ENCODE data around the gene TMEM260. TPM values are rescaled to one million over a fixed set of nuclear protein-coding genes. Genes with fewer than 3 reads are reported as not detected.

TMEM260 gene
- total and polyA plus RNA-seq, 4 donors = 8.7 to 38.9 (median 14.8) TPM

DNA sequence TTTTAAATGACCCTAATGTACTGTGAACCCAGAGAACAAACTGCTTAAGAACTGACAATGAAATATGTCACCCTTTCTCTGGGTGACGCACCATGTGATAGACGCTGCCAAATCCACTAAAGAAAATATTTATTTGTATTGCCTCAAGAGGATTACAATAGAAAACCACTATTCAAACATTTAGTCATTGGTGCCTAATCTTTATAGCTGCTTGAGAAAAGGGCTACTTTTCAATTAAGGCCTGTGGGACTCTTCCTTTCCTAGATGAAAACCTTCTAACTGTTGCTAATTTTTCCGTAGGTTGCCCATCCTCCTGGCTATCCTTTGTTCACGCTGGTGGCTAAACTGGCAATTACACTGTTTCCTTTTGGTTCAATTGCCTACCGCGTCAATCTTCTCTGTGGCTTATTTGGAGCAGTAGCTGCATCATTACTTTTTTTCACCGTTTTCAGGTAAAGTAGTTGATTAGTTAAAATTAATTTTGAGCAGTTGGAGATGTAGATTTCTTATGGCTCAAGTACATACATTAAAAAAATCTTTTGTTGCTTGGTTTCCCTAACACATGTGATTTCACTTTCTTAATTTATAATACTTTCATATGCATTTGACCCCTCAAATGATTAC is 6.0 kb downstream of the TMEM260 start:
- H3K4me1 ChIP-seq (ENCODE audit: control insufficient read depth in 5 of 5, insufficient read depth in 5 of 5, low read length in 5 of 5) = peaks cover 0 to 20% (median 6%) of the 10 kb centered on the region in 5 donors
- H3K9me3 ChIP-seq (ENCODE audit: control insufficient read depth in 4 of 4, insufficient read depth in 3 of 4, low read length in 3 of 4) = no peaks in the 10 kb centered on the region
- no peaks in the 10 kb centered on the region for H3K27me3 ChIP-seq (ENCODE audit: control insufficient read depth in 3 of 3, insufficient read depth in 3 of 3, low read length in 2 of 3)
- TF ChIP-seq, protein P1, sequence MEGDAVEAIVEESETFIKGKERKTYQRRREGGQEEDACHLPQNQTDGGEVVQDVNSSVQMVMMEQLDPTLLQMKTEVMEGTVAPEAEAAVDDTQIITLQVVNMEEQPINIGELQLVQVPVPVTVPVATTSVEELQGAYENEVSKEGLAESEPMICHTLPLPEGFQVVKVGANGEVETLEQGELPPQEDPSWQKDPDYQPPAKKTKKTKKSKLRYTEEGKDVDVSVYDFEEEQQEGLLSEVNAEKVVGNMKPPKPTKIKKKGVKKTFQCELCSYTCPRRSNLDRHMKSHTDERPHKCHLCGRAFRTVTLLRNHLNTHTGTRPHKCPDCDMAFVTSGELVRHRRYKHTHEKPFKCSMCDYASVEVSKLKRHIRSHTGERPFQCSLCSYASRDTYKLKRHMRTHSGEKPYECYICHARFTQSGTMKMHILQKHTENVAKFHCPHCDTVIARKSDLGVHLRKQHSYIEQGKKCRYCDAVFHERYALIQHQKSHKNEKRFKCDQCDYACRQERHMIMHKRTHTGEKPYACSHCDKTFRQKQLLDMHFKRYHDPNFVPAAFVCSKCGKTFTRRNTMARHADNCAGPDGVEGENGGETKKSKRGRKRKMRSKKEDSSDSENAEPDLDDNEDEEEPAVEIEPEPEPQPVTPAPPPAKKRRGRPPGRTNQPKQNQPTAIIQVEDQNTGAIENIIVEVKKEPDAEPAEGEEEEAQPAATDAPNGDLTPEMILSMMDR (IDR thresholded peaks at IDR 0.05; ENCODE audit: control extremely low read depth, extremely low read depth) = no peak
- H3K4me3 ChIP-seq = no peak overlapping the region
- peaks cover 0 to 8% (median under 1%) of the 10 kb centered on the region in 4 donors for H3K36me3 ChIP-seq (ENCODE audit: control insufficient read depth in 4 of 4, insufficient read depth in 4 of 4, low read length in 4 of 4)
- DNase-seq (no peak), ATAC-seq (ENCODE audit: insufficient read depth, low FRiP score) (no peak)
- no peak overlapping the region for H3K9ac ChIP-seq (ENCODE audit: insufficient read depth in 1 of 2, low read length in 2 of 2)
- H3K27ac ChIP-seq (ENCODE audit: low read depth in 1 of 2, low read length in 1 of 2) = no peak overlapping the region
- WGBS, 2 donors = 75 to 86% methylated on average over 7 of the region's 7 CpGs

DNA sequence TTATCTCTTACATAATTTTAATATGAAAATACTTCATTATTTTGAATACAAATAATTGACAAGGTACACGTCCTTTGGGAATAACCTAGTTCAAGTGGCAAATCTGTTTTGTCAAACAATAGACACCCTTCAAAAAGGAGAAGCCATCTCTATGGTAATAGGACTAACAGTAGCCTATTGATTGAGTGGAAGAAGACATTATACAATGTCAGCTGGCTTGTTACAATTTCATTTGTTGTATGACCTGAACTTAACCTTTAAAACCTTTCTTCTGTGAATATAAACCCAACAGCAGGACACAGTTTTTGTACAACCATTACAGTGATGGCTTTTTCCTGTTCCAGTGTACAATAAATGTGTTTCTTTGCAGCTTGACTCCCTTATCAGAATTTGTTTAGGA is 8.1 kb downstream of the TMEM260 start:
- H3K4me3 ChIP-seq = no peak overlapping the region
- TF ChIP-seq, protein P1 (IDR thresholded peaks at IDR 0.05; ENCODE audit: control extremely low read depth, extremely low read depth) = no peak
- no peak overlapping the region for H3K27ac ChIP-seq (ENCODE audit: low read depth in 1 of 2, low read length in 1 of 2)
- H3K9ac ChIP-seq (ENCODE audit: insufficient read depth in 1 of 2, low read length in 2 of 2) = no peak overlapping the region
- H3K36me3 ChIP-seq (ENCODE audit: control insufficient read depth in 4 of 4, insufficient read depth in 4 of 4, low read length in 4 of 4) = peaks cover 0 to 9% (median 2%) of the 10 kb centered on the region in 4 donors
- peaks cover 0 to 6% (median 0%) of the 10 kb centered on the region in 5 donors for H3K4me1 ChIP-seq (ENCODE audit: control insufficient read depth in 5 of 5, insufficient read depth in 5 of 5, low read length in 5 of 5)
- DNase-seq (no peak), ATAC-seq (ENCODE audit: insufficient read depth, low FRiP score) (no peak)
- H3K9me3 ChIP-seq (ENCODE audit: control insufficient read depth in 4 of 4, insufficient read depth in 3 of 4, low read length in 3 of 4) = no peaks in the 10 kb centered on the region
- 86 to 93% methylated on average over 1 of the region's 1 CpG for WGBS, 2 donors
- no peaks in the 10 kb centered on the region for H3K27me3 ChIP-seq (ENCODE audit: control insufficient read depth in 3 of 3, insufficient read depth in 3 of 3, low read length in 2 of 3)

DNA sequence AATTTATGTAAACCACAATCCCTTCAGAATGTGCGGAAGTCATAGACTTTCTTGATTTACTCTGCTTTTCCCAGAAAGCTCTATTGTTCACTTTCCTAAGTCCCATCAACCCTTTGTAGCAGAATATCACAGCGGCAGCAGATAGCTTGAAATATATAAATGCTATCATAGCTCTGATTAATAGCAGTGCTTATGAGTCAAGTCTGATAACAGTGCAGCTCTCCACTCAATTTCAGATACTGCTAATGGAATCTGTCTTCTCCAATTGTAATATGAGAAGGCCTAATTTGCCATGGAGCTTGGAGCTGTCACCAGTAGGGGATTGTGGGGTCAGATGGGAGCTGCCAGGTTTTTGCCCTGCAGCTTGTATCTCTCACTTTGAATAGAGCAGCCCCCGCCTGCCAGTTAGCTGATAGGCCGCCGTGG is 10.9 kb downstream of the TMEM260 start:
- ATAC-seq (ENCODE audit: insufficient read depth, low FRiP score) (no peak), DNase-seq (no peak)
- Histone ChIP-seq H3K4me1 (ENCODE audit: control insufficient read depth in 5 of 5, insufficient read depth in 5 of 5, low read length in 5 of 5) (peaks cover 0 to 6% (median 0%) of the 10 kb centered on the region in 5 donors), H3K27ac (ENCODE audit: low read depth in 1 of 2, low read length in 1 of 2) (no peak overlapping the region), H3K9ac (ENCODE audit: insufficient read depth in 1 of 2, low read length in 2 of 2) (no peak overlapping the region), H3K36me3 (ENCODE audit: control insufficient read depth in 4 of 4, insufficient read depth in 4 of 4, low read length in 4 of 4) (peaks cover 3 to 10% (median 3%) of the 10 kb centered on the region in 4 donors), H3K27me3 (ENCODE audit: control insufficient read depth in 3 of 3, insufficient read depth in 3 of 3, low read length in 2 of 3) (no peaks in the 10 kb centered on the region), H3K4me3 (no peak overlapping the region), H3K9me3 (ENCODE audit: control insufficient read depth in 4 of 4, insufficient read depth in 3 of 4, low read length in 3 of 4) (no peaks in the 10 kb centered on the region)
- 89 to 93% methylated on average over 5 of the region's 5 CpGs for WGBS, 2 donors
- TF ChIP-seq, protein P1 (IDR thresholded peaks at IDR 0.05; ENCODE audit: control extremely low read depth, extremely low read depth) = no peak

Measured in lung (tissue), 12 donors.